ENCODE measurements around the gene CHST11.

GRCh38 chr12:104652910-104653309 lies 196.2 kb downstream of the CHST11 start:
- TF ChIP-seq EZH2 (IDR thresholded peaks at IDR 0.05) (no peak), CTCF (IDR thresholded peaks at IDR 0.05) (no peak), EZH2phosphoT487 (IDR thresholded peaks at IDR 0.05) (no peak)

Measured in neural progenitor cell (in vitro differentiated cells).